ENCODE data around the gene AGR2. TPM values are rescaled to one million over a fixed set of nuclear protein-coding genes. Genes with fewer than 3 reads are reported as not detected.

AGR2 gene
- total and polyA plus RNA-seq, 2 experiments from 2014 or later: 0.38 TPM; not detected in 1

DNA sequence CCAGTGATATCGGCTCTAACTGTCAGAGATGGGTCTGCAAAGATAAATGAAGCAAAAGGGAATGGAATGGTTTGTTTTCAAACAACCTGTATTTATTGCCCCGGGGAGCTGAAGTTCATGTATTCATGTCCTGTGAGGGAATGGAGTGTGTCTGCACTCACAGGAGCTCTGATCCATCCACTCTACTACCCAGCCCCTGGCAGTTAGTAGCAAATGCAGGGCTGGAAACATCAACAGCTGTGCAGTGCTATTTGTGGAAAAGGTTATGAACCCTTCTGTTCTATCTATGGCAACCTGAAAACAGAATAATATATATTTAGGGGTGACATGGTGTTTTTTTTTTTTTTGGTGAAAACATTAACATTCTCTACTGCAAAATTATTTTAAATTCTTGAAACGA is 9.8 kb downstream of the AGR2 start:
- no peak overlapping the region for H3K4me3 ChIP-seq
- no peak for DNase-seq (ENCODE audit: low read depth in 1 of 2, low spot score in 1 of 2)
- no peaks in the 10 kb centered on the region for H3K27me3 ChIP-seq
- no peaks in the 10 kb centered on the region for H3K9me3 ChIP-seq (ENCODE audit: low read depth)
- no peaks in the 10 kb centered on the region for H3K36me3 ChIP-seq
- no peak overlapping the region for H3K27ac ChIP-seq
- H3K4me1 ChIP-seq (ENCODE audit: low read depth): peaks cover 13% of the 10 kb centered on the region
- TF ChIP-seq CTCF (IDR thresholded peaks at IDR 0.05; ENCODE audit: low read depth, low read length): no peak

- no peak overlapping the region for H3K4me3 ChIP-seq
Observed at GRCh38 chr7:16791905-16792698, 12.7 kb downstream of the AGR2 start.

DNA sequence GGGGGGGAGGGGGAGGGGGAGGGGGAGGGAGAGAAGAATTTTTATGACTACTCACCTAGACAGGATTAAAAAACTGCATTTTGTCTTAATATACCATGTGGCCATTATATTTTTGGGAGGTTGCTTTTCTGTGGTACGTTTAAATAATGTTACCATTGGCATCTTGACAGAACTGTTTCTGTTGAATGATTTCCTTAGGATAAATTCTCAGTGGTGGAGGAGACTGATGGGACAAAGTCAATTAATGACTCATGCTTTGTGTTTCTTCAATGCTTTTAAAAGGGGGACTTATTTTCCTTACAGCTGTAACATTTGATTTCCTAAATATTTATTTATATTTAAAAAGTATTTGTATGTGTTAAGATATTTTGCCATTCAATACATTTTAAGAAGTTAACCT is 13.7 kb downstream of the AGR2 start:
- Histone ChIP-seq H3K27ac (no peak overlapping the region), H3K36me3 (no peaks in the 10 kb centered on the region), H3K4me1 (ENCODE audit: low read depth) (peaks cover 27% of the 10 kb centered on the region), H3K9me3 (ENCODE audit: low read depth) (no peaks in the 10 kb centered on the region), H3K27me3 (no peaks in the 10 kb centered on the region), H3K4me3 (no peak overlapping the region)
- DNase-seq (ENCODE audit: low read depth in 1 of 2, low spot score in 1 of 2): no peak
- no peak for TF ChIP-seq CTCF (IDR thresholded peaks at IDR 0.05; ENCODE audit: low read depth, low read length)

More at GRCh38 chr7:16791905-16792698, 12.7 kb downstream of the AGR2 start:
- no peaks in the 10 kb centered on the region for H3K36me3 ChIP-seq
- no peak for TF ChIP-seq CTCF (IDR thresholded peaks at IDR 0.05; ENCODE audit: low read depth, low read length)
- no peak for DNase-seq (ENCODE audit: low read depth in 1 of 2, low spot score in 1 of 2)
- H3K4me1 ChIP-seq (ENCODE audit: low read depth): peaks cover 16% of the 10 kb centered on the region
- H3K27ac ChIP-seq: no peak overlapping the region
- no peaks in the 10 kb centered on the region for H3K9me3 ChIP-seq (ENCODE audit: low read depth)
- no peaks in the 10 kb centered on the region for H3K27me3 ChIP-seq

GRCh38 chr7:16787127-16787526 is 17.7 kb downstream of the AGR2 start:
- peaks cover 29% of the 10 kb centered on the region for H3K4me1 ChIP-seq (ENCODE audit: low read depth)

DNA sequence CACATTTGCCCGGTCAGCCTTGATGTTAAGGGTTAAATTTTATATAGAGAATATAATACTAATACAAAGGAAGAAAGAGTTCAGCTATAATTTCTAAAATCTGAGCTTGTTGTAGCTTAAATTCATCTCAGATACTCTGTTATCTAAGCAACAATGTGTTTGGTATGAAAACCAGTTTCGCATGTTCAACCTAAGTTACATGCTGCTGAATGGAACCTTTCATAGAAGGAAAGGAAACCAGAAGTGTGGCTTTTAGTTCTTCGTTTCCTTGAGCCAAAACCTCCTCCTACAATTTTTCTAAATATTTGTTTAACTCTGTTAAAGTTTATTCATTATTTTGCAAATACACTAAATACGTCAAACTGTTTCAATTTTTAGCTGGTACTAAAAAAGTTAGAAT is 18.5 kb downstream of the AGR2 start:
- no peak overlapping the region for H3K27ac ChIP-seq
- H3K36me3 ChIP-seq: peaks cover 9% of the 10 kb centered on the region
- H3K9me3 ChIP-seq (ENCODE audit: low read depth): no peaks in the 10 kb centered on the region
- no peak for TF ChIP-seq CTCF (IDR thresholded peaks at IDR 0.05; ENCODE audit: low read depth, low read length)
- H3K4me3 ChIP-seq: no peak overlapping the region
- peaks cover 29% of the 10 kb centered on the region for H3K4me1 ChIP-seq (ENCODE audit: low read depth)
- DNase-seq (ENCODE audit: low read depth in 1 of 2, low spot score in 1 of 2): no peak
- peaks cover 3% of the 10 kb centered on the region for H3K27me3 ChIP-seq

More at GRCh38 chr7:16787127-16787526, 17.7 kb downstream of the AGR2 start:
- Histone ChIP-seq H3K27ac (no peak overlapping the region), H3K9me3 (ENCODE audit: low read depth) (no peaks in the 10 kb centered on the region), H3K27me3 (no peaks in the 10 kb centered on the region), H3K4me3 (no peak overlapping the region), H3K36me3 (peaks cover 9% of the 10 kb centered on the region)
- DNase-seq (ENCODE audit: low read depth in 1 of 2, low spot score in 1 of 2): no peak
- no peak for TF ChIP-seq CTCF (IDR thresholded peaks at IDR 0.05; ENCODE audit: low read depth, low read length)
